ENCODE measurements around the gene P2RY2.

Gene P2RY2

GRCh38 chr11:73274722-73275380 lies 56.8 kb downstream of the P2RY2 start:
- H3K9ac ChIP-seq, result peak overlapping the region; percentile 16 to 64 (median 38); a peak in 16 of 22 replicates

GRCh38 chr11:73275381-73275750 lies 57.3 kb downstream of the P2RY2 start:
- Histone ChIP-seq H4K20me1 (no peaks in the 10 kb centered on the region), H3K4me2 (peak overlapping the region; percentile 59 to 97 (median 85)), H3K4me3 (peak overlapping the region in 1 of 10 experiments; percentile 50; a peak in 1 of 20 replicates), H3K9ac (peak overlapping the region in 8 of 11 experiments; percentile 25 to 64 (median 42); a peak in 10 of 22 replicates), H3K9me3 (replicated peaks in 1 of 11) (no peaks in the 10 kb centered on the region), H3K27me3 (no peaks in the 10 kb centered on the region), H3K27ac (peak overlapping the region in 9 of 11 experiments; percentile 53 to 82 (median 72); a peak in 17 of 22 replicates), H3K36me3 (no peaks in the 10 kb centered on the region), H3K4me1 (peaks cover 42 to 75% (median 59%) of the 10 kb centered on the region in 10 experiments)
- no peak for TF ChIP-seq Cebpa-rat (IDR thresholded peaks at IDR 0.05)

More at GRCh38 chr11:73274722-73275380, 56.8 kb downstream of the P2RY2 start:
- peaks cover 43 to 75% (median 58%) of the 10 kb centered on the region in 10 experiments for H3K4me1 ChIP-seq
- peak overlapping the region; percentile 59 to 97 (median 85) for H3K4me2 ChIP-seq
- H3K4me3 ChIP-seq, result peak overlapping the region in 2 of 10 experiments; percentile 21 to 50; a peak in 2 of 20 replicates
- peak overlapping the region in 10 of 11 experiments; percentile 35 to 82 (median 72); a peak in 19 of 22 replicates for H3K27ac ChIP-seq
- no peaks in the 10 kb centered on the region for H3K9me3 ChIP-seq (replicated peaks in 1 of 11)
- H3K36me3 ChIP-seq, result no peaks in the 10 kb centered on the region
- TF ChIP-seq Cebpa-rat (IDR thresholded peaks at IDR 0.05), result peak in 5 of 11 experiments; percentile 7 to 27 (median 15); a peak in 1 of 22 replicates
- no peaks in the 10 kb centered on the region for H3K27me3 ChIP-seq
- no peaks in the 10 kb centered on the region for H4K20me1 ChIP-seq

- no peaks in the 10 kb centered on the region for H3K36me3 ChIP-seq
- H3K9me3 ChIP-seq (replicated peaks in 1 of 11), result no peaks in the 10 kb centered on the region
- TF ChIP-seq Cebpa-rat (IDR thresholded peaks at IDR 0.05), result no peak
- peaks cover 55 to 75% (median 60%) of the 10 kb centered on the region in 10 experiments for H3K4me1 ChIP-seq
- H3K27me3 ChIP-seq, result no peaks in the 10 kb centered on the region
- no peak overlapping the region for H3K4me3 ChIP-seq
- H4K20me1 ChIP-seq, result peaks cover 0 to 6% (median 0%) of the 10 kb centered on the region in 11 experiments; a peak in 3 of 22 replicates
- H3K9ac ChIP-seq, result no peak overlapping the region
- no peak overlapping the region for H3K27ac ChIP-seq
- no peak overlapping the region for H3K4me2 ChIP-seq
Observed at GRCh38 chr11:73277467-73277866, 59.4 kb downstream of the P2RY2 start.

- no peaks in the 10 kb centered on the region for H3K9me3 ChIP-seq (replicated peaks in 1 of 11)
- H3K4me1 ChIP-seq, result peaks cover 44 to 72% (median 55%) of the 10 kb centered on the region in 10 experiments
- TF ChIP-seq Cebpa-rat (IDR thresholded peaks at IDR 0.05), result no peak
- H3K27me3 ChIP-seq, result no peaks in the 10 kb centered on the region
- no peaks in the 10 kb centered on the region for H3K36me3 ChIP-seq
- peak overlapping the region in 9 of 11 experiments; percentile 31 to 73 (median 68); a peak in 17 of 22 replicates for H3K27ac ChIP-seq
- peaks cover 0 to 6% (median 0%) of the 10 kb centered on the region in 11 experiments; a peak in 3 of 22 replicates for H4K20me1 ChIP-seq
- peak overlapping the region; percentile 81 to 97 (median 91) for H3K4me2 ChIP-seq
- H3K9ac ChIP-seq, result peak overlapping the region in 6 of 11 experiments; percentile 16 to 53 (median 42); a peak in 7 of 22 replicates
- peak overlapping the region in 3 of 10 experiments; percentile 2 to 18 (median 6); a peak in 4 of 20 replicates for H3K4me3 ChIP-seq
Observed at GRCh38 chr11:73280626-73281025, 62.5 kb downstream of the P2RY2 start.

- Histone ChIP-seq H3K27ac (peak overlapping the region in 9 of 11 experiments; percentile 31 to 73 (median 68); a peak in 18 of 22 replicates), H4K20me1 (peaks cover 0 to 6% (median 0%) of the 10 kb centered on the region in 11 experiments; a peak in 3 of 22 replicates), H3K9me3 (replicated peaks in 1 of 11) (no peaks in the 10 kb centered on the region), H3K4me3 (peak overlapping the region in 4 of 10 experiments; percentile 2 to 18 (median 10); a peak in 6 of 20 replicates), H3K4me1 (peaks cover 50 to 75% (median 60%) of the 10 kb centered on the region in 10 experiments), H3K27me3 (no peaks in the 10 kb centered on the region), H3K9ac (peak overlapping the region in 7 of 11 experiments; percentile 11 to 53 (median 42); a peak in 9 of 22 replicates), H3K36me3 (no peaks in the 10 kb centered on the region), H3K4me2 (peak overlapping the region; percentile 81 to 97 (median 91))
- TF ChIP-seq Cebpa-rat (IDR thresholded peaks at IDR 0.05), result no peak
Observed at GRCh38 chr11:73281201-73281741, 63.2 kb downstream of the P2RY2 start.

- H3K27ac ChIP-seq, result peak overlapping the region in 9 of 11 experiments; percentile 31 to 73 (median 68); a peak in 15 of 22 replicates
- H3K27me3 ChIP-seq, result no peaks in the 10 kb centered on the region
- 0 out of 20 replicates have a peak overlapping the region, but pooled peaks of 1 of the 10 experiments have one; percentile 18 for H3K4me3 ChIP-seq
- H3K9ac ChIP-seq, result peak overlapping the region in 1 of 11 experiments; percentile 16; a peak in 3 of 22 replicates
- H4K20me1 ChIP-seq, result peaks cover 0 to 6% (median 0%) of the 10 kb centered on the region in 11 experiments; a peak in 3 of 22 replicates
- no peaks in the 10 kb centered on the region for H3K36me3 ChIP-seq
- H3K9me3 ChIP-seq (replicated peaks in 1 of 11), result no peaks in the 10 kb centered on the region
- peak overlapping the region; percentile 81 to 97 (median 91) for H3K4me2 ChIP-seq
- no peak for TF ChIP-seq Cebpa-rat (IDR thresholded peaks at IDR 0.05)
- H3K4me1 ChIP-seq, result peaks cover 57 to 75% (median 67%) of the 10 kb centered on the region in 10 experiments
Observed at GRCh38 chr11:73281796-73282660, 63.9 kb downstream of the P2RY2 start.

- no peaks in the 10 kb centered on the region for H3K9me3 ChIP-seq (replicated peaks in 1 of 11)
- no peaks in the 10 kb centered on the region for H3K27me3 ChIP-seq
- TF ChIP-seq Cebpa-rat (IDR thresholded peaks at IDR 0.05), result no peak
- H3K9ac ChIP-seq, result peak overlapping the region in 1 of 11 experiments; percentile 6; a peak in 1 of 22 replicates
- H3K36me3 ChIP-seq, result no peaks in the 10 kb centered on the region
- H3K27ac ChIP-seq, result no peak overlapping the region
- H3K4me1 ChIP-seq, result peaks cover 71 to 89% (median 81%) of the 10 kb centered on the region in 10 experiments
- H3K4me2 ChIP-seq, result peak overlapping the region; percentile 81 to 97 (median 91)
- peaks cover 0 to 6% (median 0%) of the 10 kb centered on the region in 11 experiments; a peak in 3 of 22 replicates for H4K20me1 ChIP-seq
- no peak overlapping the region for H3K4me3 ChIP-seq
Observed at GRCh38 chr11:73283276-73284000, 65.4 kb downstream of the P2RY2 start.

- Histone ChIP-seq H3K4me1 (peaks cover 78 to 96% (median 88%) of the 10 kb centered on the region in 10 experiments), H3K9me3 (replicated peaks in 1 of 11) (no peaks in the 10 kb centered on the region), H3K4me2 (peak overlapping the region in 10 of 11 experiments; percentile 81 to 97 (median 91); a peak in 18 of 22 replicates), H3K4me3 (no peak overlapping the region), H3K9ac (no peak overlapping the region), H4K20me1 (peaks cover 0 to 6% (median 0%) of the 10 kb centered on the region in 11 experiments; a peak in 3 of 22 replicates), H3K27me3 (no peaks in the 10 kb centered on the region), H3K27ac (no peak overlapping the region), H3K36me3 (no peaks in the 10 kb centered on the region)
- no peak for TF ChIP-seq Cebpa-rat (IDR thresholded peaks at IDR 0.05)
Observed at GRCh38 chr11:73284106-73284505, 66.0 kb downstream of the P2RY2 start.
